MM.1S (cell line): ENCODE data around the gene SLC7A6.
A peak's percentile ranks its signal among the peaks of the same experiment; 100 is the strongest.

Experiments used
- DNase-seq: peaks from one replicate; pipeline ENCODE4 v3.0.0-alpha.2; 2015
- H2AFZ ChIP-seq: fragments of 300-600 bp; sonication (generic); 2 replicates; pipeline ENCODE4 v1.6.0; 2016; ENCODE audit warnings: antibody characterized with exemption, low read length
- H3F3A ChIP-seq: fragments of 300-600 bp; sonication (generic); 2 replicates; pipeline ENCODE4 v1.6.1; 2016; ENCODE audit warnings: mild to moderate bottlenecking, antibody characterized with exemption, low read length, moderate library complexity, mixed read lengths; ENCODE audit not compliant: insufficient read depth
- H3K27ac ChIP-seq: fragments of 300-600 bp; sonication (generic); 2 replicates; pipeline ENCODE4 v1.5.1; 2016; ENCODE audit warnings: mild to moderate bottlenecking, low read length
- H3K27me3 ChIP-seq: fragments of 300-600 bp; sonication (generic); replicated peaks from 2 replicates; pipeline ENCODE4 v1.6.0; 2016; ENCODE audit warnings: low read length; ENCODE audit not compliant: insufficient read depth
- H3K36me3 ChIP-seq: fragments of 300-600 bp; sonication (generic); replicated peaks from 2 replicates; pipeline ENCODE4 v1.6.1; 2016; ENCODE audit warnings: mild to moderate bottlenecking, low read length, mixed read lengths; ENCODE audit not compliant: insufficient read depth
- H3K4me1 ChIP-seq: fragments of 300-600 bp; sonication (generic); 2 replicates; pipeline ENCODE4 v1.6.1; 2016; ENCODE audit warnings: low read length, mixed read lengths
- H3K4me2 ChIP-seq: fragments of 300-600 bp; sonication (generic); 2 replicates; pipeline ENCODE4 v1.6.0; 2016; ENCODE audit warnings: low read depth, low read length
- H3K4me3 ChIP-seq: fragments of 300-600 bp; sonication (generic); 2 replicates; pipeline ENCODE4 v1.5.1; 2016; ENCODE audit warnings: low read length, mixed read lengths
- H3K79me2 ChIP-seq: fragments of 300-600 bp; sonication (generic); 2 replicates; pipeline ENCODE4 v1.6.1; 2016; ENCODE audit warnings: mixed run types, low read length, mixed read lengths
- H3K9ac ChIP-seq: fragments of 300-600 bp; sonication (generic); 2 replicates; pipeline ENCODE4 v1.6.1; 2016; ENCODE audit warnings: low read length, mixed read lengths
- H3K9me2 ChIP-seq: fragments of 300-600 bp; sonication (generic); replicated peaks from 2 replicates; pipeline ENCODE4 v1.6.1; 2016; ENCODE audit warnings: mild to moderate bottlenecking, low read length, mixed read lengths; ENCODE audit not compliant: insufficient read depth
- H3K9me3 ChIP-seq: fragments of 300-600 bp; sonication (generic); replicated peaks from 2 replicates; pipeline ENCODE4 v1.6.1; 2016; ENCODE audit warnings: mild to moderate bottlenecking, low read length, mixed read lengths; ENCODE audit not compliant: insufficient read depth
- H4K20me1 ChIP-seq: fragments of 300-600 bp; sonication (generic); 2 replicates; pipeline ENCODE4 v1.6.1; 2016; ENCODE audit warnings: mild to moderate bottlenecking, low read length, moderate library complexity, mixed read lengths; ENCODE audit not compliant: insufficient read depth
- EZH2 ChIP-seq: fragments of 300-600 bp; sonication (generic); optimal IDR thresholded peaks from 2 replicates; pipeline ENCODE3; 2017; ENCODE audit warnings: low read depth, mild to moderate bottlenecking, antibody characterized with exemption, low read length, mixed read lengths
- EZH2phosphoT487 ChIP-seq: fragments of 300-600 bp; sonication (generic); IDR thresholded peaks from 2 replicates; pipeline ENCODE4 v1.6.1; 2018; ENCODE audit warnings: antibody characterized with exemption, low read length
- TF ChIP-seq, protein P1 (sequence below): fragments of 300-600 bp; sonication (generic); IDR thresholded peaks from 2 replicates; pipeline ENCODE4 v1.5.1; 2016; ENCODE audit warnings: antibody characterized with exemption, low read length, mixed read lengths

SLC7A6 gene

DNA sequence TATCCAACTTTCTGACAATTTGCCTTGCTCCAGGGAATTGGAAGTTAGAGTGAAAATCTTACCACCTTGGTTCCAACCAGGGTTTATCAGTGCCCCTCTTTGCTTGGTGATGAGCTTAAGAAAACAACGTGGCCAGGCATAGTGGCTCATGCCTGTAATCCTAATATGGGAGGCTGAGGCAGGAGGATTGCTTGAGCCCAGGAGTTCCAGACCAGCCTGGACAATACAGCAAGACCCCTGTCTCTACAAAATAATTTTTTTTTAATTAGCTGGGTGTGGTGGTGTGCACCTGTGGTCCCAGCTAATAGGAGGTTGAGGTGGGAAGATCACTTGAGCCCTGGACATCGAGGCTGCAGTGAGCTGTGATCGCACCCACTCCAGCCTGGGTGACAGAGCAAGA lies 21.4 kb downstream of the SLC7A6 start:
- Histone ChIP-seq H3K27me3 (no peaks in the 10 kb centered on the region), H3K9me3 (no peaks in the 10 kb centered on the region), H3K79me2 (peaks cover 74% of the 10 kb centered on the region), H3K4me2 (peak overlapping the region; percentile 98), H3K9me2 (no peaks in the 10 kb centered on the region), H4K20me1 (no peaks in the 10 kb centered on the region), H3K4me3 (peak overlapping the region; percentile 2; the same call in 1 of the 2 replicates), H3K4me1 (peaks cover 64% of the 10 kb centered on the region), H3K36me3 (0 out of 2 replicates have a peak, but pooled peaks cover 9% of the 10 kb centered on the region), H3F3A (peaks cover 55% of the 10 kb centered on the region), H3K27ac (peak overlapping the region; percentile 94; the same call in 1 of the 2 replicates), H2AFZ (no peak overlapping the region), H3K9ac (no peak overlapping the region)
- TF ChIP-seq EZH2 (no peak), EZH2phosphoT487 (no peak)
- TF ChIP-seq, protein P1, sequence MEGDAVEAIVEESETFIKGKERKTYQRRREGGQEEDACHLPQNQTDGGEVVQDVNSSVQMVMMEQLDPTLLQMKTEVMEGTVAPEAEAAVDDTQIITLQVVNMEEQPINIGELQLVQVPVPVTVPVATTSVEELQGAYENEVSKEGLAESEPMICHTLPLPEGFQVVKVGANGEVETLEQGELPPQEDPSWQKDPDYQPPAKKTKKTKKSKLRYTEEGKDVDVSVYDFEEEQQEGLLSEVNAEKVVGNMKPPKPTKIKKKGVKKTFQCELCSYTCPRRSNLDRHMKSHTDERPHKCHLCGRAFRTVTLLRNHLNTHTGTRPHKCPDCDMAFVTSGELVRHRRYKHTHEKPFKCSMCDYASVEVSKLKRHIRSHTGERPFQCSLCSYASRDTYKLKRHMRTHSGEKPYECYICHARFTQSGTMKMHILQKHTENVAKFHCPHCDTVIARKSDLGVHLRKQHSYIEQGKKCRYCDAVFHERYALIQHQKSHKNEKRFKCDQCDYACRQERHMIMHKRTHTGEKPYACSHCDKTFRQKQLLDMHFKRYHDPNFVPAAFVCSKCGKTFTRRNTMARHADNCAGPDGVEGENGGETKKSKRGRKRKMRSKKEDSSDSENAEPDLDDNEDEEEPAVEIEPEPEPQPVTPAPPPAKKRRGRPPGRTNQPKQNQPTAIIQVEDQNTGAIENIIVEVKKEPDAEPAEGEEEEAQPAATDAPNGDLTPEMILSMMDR = no peak
- DNase-seq = no peak

DNA sequence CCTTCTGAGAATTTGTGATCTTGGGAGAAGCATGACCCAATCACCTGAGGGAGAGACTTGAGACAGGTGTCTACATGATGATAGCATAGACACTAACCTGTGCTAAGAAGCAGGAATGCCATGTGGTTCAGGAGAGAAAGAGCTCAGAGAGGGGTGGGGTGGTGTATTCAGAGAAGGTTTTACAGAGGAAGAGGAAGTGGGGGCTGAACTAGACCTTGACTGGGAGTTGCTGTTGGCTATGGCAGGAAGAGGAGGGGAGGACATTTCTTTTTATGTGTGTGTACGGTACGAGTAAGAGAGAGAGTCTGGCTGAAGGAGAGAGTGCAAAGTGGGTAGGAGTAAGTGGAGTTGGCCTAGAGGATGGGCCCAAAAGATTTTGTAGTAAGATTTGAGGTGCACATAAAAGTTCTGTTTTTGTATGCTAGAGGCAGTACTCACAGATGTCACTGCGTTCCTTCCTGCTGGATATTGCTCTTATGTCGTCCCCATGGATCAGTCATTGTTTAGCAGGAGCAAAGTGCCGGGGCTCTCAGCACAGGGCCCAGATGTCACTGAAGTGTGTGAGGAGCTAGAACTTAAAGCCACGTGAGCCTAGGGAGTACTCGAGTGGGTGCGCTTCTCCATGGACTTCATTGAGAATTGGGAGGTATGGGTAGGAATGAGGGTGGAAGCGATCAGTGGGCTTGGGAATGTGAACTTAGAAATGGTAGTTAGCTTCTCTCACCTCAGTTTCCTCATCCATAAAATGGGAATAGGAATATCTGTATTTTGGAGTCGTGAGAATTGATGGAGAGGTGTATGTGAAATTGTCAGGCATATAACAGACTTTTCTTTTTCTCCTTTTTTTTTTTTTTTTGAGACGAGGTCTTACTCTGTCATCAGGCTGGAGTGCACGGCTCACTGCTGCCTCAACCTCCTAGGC lies 22.1 kb downstream of the SLC7A6 start:
- H3K4me3 ChIP-seq = peak overlapping the region; percentile 22
- H4K20me1 ChIP-seq = no peaks in the 10 kb centered on the region
- H3K9me2 ChIP-seq = no peaks in the 10 kb centered on the region
- H3K27me3 ChIP-seq = no peaks in the 10 kb centered on the region
- H3K4me2 ChIP-seq = peak overlapping the region; percentile 98
- H3K79me2 ChIP-seq = peaks cover 74% of the 10 kb centered on the region
- H3K27ac ChIP-seq = peak overlapping the region; percentile 94; the same call in 1 of the 2 replicates
- H3F3A ChIP-seq = peaks cover 51% of the 10 kb centered on the region
- no peak overlapping the region for H2AFZ ChIP-seq
- no peaks in the 10 kb centered on the region for H3K9me3 ChIP-seq
- TF ChIP-seq EZH2 (no peak), EZH2phosphoT487 (no peak)
- TF ChIP-seq, protein P1 = no peak
- DNase-seq = peak; percentile 45
- H3K9ac ChIP-seq = no peak overlapping the region
- peaks cover 57% of the 10 kb centered on the region for H3K4me1 ChIP-seq
- H3K36me3 ChIP-seq = 0 out of 2 replicates have a peak, but pooled peaks cover 9% of the 10 kb centered on the region

DNA sequence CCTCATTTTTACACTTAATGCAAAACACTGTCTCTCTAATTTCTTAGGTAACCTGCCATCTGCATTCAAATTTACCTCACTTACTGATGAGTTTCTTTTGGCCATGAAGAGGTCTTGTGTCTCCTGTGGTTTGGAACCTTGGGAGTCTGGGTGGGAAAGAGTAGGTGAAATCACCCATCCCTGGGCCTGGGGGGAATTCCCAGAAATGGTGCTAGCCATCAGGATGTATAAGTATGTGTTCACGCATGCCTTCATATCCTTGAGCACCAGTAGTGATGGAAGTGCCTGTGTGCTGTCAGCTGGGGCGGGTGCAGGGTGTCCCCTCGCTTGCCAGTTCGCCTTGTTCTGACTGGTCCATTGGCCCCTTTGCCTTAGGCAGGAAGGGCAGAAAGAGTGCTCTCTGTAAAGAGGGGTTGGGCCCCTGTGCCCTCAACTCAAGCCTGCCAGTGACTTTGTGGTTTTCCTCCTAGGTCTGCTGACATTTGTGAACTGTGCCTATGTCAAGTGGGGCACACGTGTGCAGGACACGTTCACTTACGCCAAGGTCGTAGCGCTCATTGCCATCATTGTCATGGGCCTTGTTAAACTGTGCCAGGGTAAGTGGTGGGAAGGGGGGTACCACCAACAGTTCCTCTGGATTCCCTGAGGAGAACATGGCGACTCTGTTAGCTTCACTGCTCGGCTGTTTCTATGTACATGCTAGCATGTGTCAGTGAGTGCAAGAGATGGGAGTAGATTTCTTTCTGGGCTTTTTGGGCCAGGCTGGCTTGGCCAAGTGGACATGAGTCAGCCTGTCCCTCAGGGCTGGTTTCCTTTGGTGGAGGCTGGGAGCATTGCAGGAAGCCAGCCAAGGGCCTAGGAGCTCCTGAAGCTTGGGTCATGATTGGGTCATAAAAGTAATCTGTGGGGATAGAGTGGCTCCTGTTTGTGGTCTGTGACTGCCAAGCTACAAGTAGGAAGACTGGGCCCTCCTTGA lies 23.2 kb downstream of the SLC7A6 start:
- no peak overlapping the region for H2AFZ ChIP-seq
- no peaks in the 10 kb centered on the region for H4K20me1 ChIP-seq
- no peak for TF ChIP-seq EZH2phosphoT487
- TF ChIP-seq, protein P1 = no peak
- no peak for TF ChIP-seq EZH2
- 0 out of 2 replicates have a peak, but pooled peaks cover 9% of the 10 kb centered on the region for H3K36me3 ChIP-seq
- H3K4me3 ChIP-seq = no peak overlapping the region
- peaks cover 43% of the 10 kb centered on the region for H3F3A ChIP-seq
- H3K9me2 ChIP-seq = no peaks in the 10 kb centered on the region
- H3K9me3 ChIP-seq = no peaks in the 10 kb centered on the region
- no peak for DNase-seq
- H3K4me1 ChIP-seq = peaks cover 45% of the 10 kb centered on the region
- no peaks in the 10 kb centered on the region for H3K27me3 ChIP-seq
- H3K9ac ChIP-seq = no peak overlapping the region
- H3K79me2 ChIP-seq = peaks cover 73% of the 10 kb centered on the region
- H3K4me2 ChIP-seq = no peak overlapping the region
- no peak overlapping the region for H3K27ac ChIP-seq
